ENCODE results near the gene GSTK1. TPM values are rescaled to one million over a fixed set of nuclear protein-coding genes. Genes with fewer than 3 reads are reported as not detected.

Gene GSTK1
- total and polyA plus RNA-seq, 2 of the 8 experiments (the other 6 are each of a cell fraction or from before 2014, with no cell fraction given): 25.5 to 32.5 TPM

DNA sequence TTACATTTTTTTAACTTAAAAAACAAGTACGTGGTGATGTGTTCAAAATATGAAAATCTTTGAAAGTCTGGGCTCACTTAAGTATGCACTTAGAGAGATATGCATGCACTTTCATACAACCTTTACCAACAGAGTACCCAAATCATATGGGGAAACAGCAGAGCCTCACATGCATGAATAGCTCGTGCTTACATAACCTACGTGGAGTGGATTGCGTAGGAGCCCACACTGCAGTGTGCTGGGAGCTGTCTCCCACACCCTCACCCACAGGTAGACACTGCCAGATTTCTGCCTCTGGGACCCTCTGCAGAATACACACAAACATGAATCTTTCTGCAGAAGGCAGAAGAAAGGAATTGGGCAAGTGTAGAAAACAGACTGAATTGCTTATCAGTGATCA is 53.3 kb downstream of the GSTK1 start:
- WGBS, 2 experiments (ENCODE audit: extremely low coverage in 1 of 2, insufficient coverage in 1 of 2, insufficient read length in 1 of 2, insufficient replicate concordance in 2 of 2, low coverage in 1 of 2, low lambda C conversion rate in 2 of 2, missing lambda C conversion rate in 1 of 2): 90% methylated on average over 4 of the region's 4 CpGs; no CpG with 5 or more reads in 1 of the 2 experiments
- no peak overlapping the region for H2AFZ ChIP-seq (ENCODE audit: low read length)
- POLR2A ChIA-PET (ENCODE audit: partially characterized antibody): interaction anchor here (0.9 to 1.4 kb wide), 2 partner anchors 20 to 69 kb away, joined by 3 to 4 read pairs; no protein-coding TSS in a partner anchor
- no peak for TF ChIP-seq CREB1 (IDR thresholded peaks at IDR 0.05)
- TF ChIP-seq CEBPB (IDR thresholded peaks at IDR 0.05; ENCODE audit: low read depth, low read length): no peak

More for the DNA sequence above, 53.3 kb downstream of the GSTK1 start:
- Histone ChIP-seq H3K27me3 (replicated peaks in 1 of 4; ENCODE audit: control insufficient read depth in 3 of 4, extremely low read depth in 1 of 4, insufficient read depth in 3 of 4, low read length in 3 of 4) (no peaks in the 10 kb centered on the region; a peak in 1 of 7 replicates), H3K14ac (ENCODE audit: insufficient read length) (no peak overlapping the region), H3K36me3 (ENCODE audit: control insufficient read depth in 2 of 4, insufficient read depth in 4 of 4, low read length in 3 of 4) (no peaks in the 10 kb centered on the region), H2BK20ac (ENCODE audit: low read length) (no peak overlapping the region), H3K9ac (replicated peaks in 1 of 4; ENCODE audit: extremely low read depth in 1 of 4, low read depth in 3 of 4, low read length in 3 of 4) (no peak overlapping the region), H2BK5ac (ENCODE audit: low read depth, low read length) (no peak overlapping the region), H2BK12ac (ENCODE audit: low read depth, low read length) (no peak overlapping the region), H2AK5ac (ENCODE audit: low read depth, low read length) (no peak overlapping the region), H3K79me2 (ENCODE audit: control insufficient read depth in 1 of 2, insufficient read depth in 2 of 2, low read length in 2 of 2) (no peaks in the 10 kb centered on the region), H3K4ac (replicated peaks; ENCODE audit: insufficient read length, low read depth, low read length) (no peak overlapping the region), H4K91ac (replicated peaks; ENCODE audit: insufficient read length, low read length) (no peak overlapping the region), H2BK15ac (ENCODE audit: low read length) (no peak overlapping the region), H3K18ac (ENCODE audit: extremely low read depth, low read length) (no peak overlapping the region), H4K20me1 (replicated peaks in 1 of 2; ENCODE audit: control insufficient read depth in 1 of 2, insufficient read depth in 2 of 2, low read length in 2 of 2) (no peaks in the 10 kb centered on the region), H3K23me2 (ENCODE audit: low read depth, low read length) (no peaks in the 10 kb centered on the region), H3K4me3 (ENCODE audit: extremely low read depth in 1 of 4, insufficient read depth in 2 of 4, low read depth in 3 of 4, low read length in 4 of 4) (no peak overlapping the region), H2BK120ac (replicated peaks; ENCODE audit: low read depth, low read length) (no peak overlapping the region), H3K4me2 (ENCODE audit: insufficient read depth in 1 of 2, low read depth in 2 of 2, low read length in 2 of 2) (no peak overlapping the region), H4K5ac (ENCODE audit: insufficient read length, low read depth, low read length) (no peak overlapping the region), H3K4me1 (replicated peaks in 1 of 4; ENCODE audit: control insufficient read depth in 3 of 4, insufficient read depth in 4 of 4, low read length in 3 of 4) (peaks cover 0 to 2% (median 0%) of the 10 kb centered on the region in 4 experiments; a peak in 1 of 7 replicates), H3K9me3 (ENCODE audit: insufficient read depth in 2 of 2, low read depth in 1 of 2, low read length in 1 of 2) (no peaks in the 10 kb centered on the region), H3K27ac (ENCODE audit: low read depth, low read length) (no peak overlapping the region), H4K8ac (ENCODE audit: extremely low read depth, insufficient read depth, low read length) (no peak overlapping the region), H3K23ac (ENCODE audit: insufficient read length) (no peak overlapping the region), H3K79me1 (ENCODE audit: low read depth, low read length) (no peaks in the 10 kb centered on the region), H3K56ac (replicated peaks; ENCODE audit: insufficient read length, low read depth, low read length) (no peak overlapping the region)
- DNase-seq (ENCODE audit: low read depth in 1 of 2, low spot score in 2 of 2) (no peak), FAIRE-seq (no peak)
- CTCF ChIA-PET (ENCODE audit: partially characterized antibody): interaction anchor here (0.6 to 3.3 kb wide), 15 partner anchors 9 to 391 kb away, joined by 3 to 11 read pairs (median 3); partner anchors contain the start of gene EPHA1
